H1 (cell line): ENCODE measurements around the gene UXT. TPM values are rescaled to one million over a fixed set of nuclear protein-coding genes. Genes with fewer than 3 reads are reported as not detected.

Experiments used
- CBX8 ChIP-seq: fragments of 300-800, 300-1000 bp; sonication (generic); IDR thresholded peaks from 2 replicates; pipeline ENCODE4 v1.7.1; 2016; ENCODE audit warnings: low read depth, low read length, borderline replicate concordance
- CHD1 ChIP-seq: IDR thresholded peaks from 2 replicates; pipeline ENCODE4 v1.6.1; 2012; ENCODE audit warnings: low read depth, low read length, improper control_type of control experiment
- CHD7 ChIP-seq: fragments of 300-600 bp; sonication (generic); IDR thresholded peaks from 2 replicates; pipeline ENCODE4 v1.7.1; 2012; ENCODE audit warnings: low read length, moderate library complexity, mild to moderate bottlenecking, inconsistent platforms; ENCODE audit not compliant: insufficient replicate concordance
- CREB1 ChIP-seq: IDR thresholded peaks from 2 replicates; pipeline ENCODE4 v1.6.1; 2012; ENCODE audit warnings: inconsistent platforms
- CTBP2 ChIP-seq: IDR thresholded peaks from 2 replicates; pipeline ENCODE4 v1.7.0; 2011; ENCODE audit warnings: borderline replicate concordance, mild to moderate bottlenecking, moderate library complexity, mixed read lengths, low read length; ENCODE audit not compliant: insufficient read depth, insufficient read length
- HDAC6 ChIP-seq: IDR thresholded peaks from one replicate; pipeline ENCODE4 v1.7.1; 2012; ENCODE audit warnings: low read depth, mild to moderate bottlenecking, inconsistent platforms, low read length, moderate library complexity
- KDM4A ChIP-seq: IDR thresholded peaks from one replicate; pipeline ENCODE4 v1.7.1; 2012; ENCODE audit warnings: low read depth, mild to moderate bottlenecking, moderate library complexity, low read length, inconsistent platforms; ENCODE audit not compliant: severe bottlenecking
- NANOG ChIP-seq: IDR thresholded peaks from 2 replicates; pipeline ENCODE4 v1.6.1; 2011; ENCODE audit warnings: low read length, low read depth, mild to moderate bottlenecking, inconsistent platforms; ENCODE audit not compliant: insufficient read depth, poor library complexity, severe bottlenecking
- SRF ChIP-seq: IDR thresholded peaks from 2 replicates; pipeline ENCODE4 v1.6.1; 2011; ENCODE audit warnings: mild to moderate bottlenecking, low read depth, low read length, moderate library complexity
- TAF7 ChIP-seq: optimal IDR thresholded peaks from 2 replicates; pipeline ENCODE3; 2011; ENCODE audit warnings: low read depth, mild to moderate bottlenecking, inconsistent platforms, low read length, moderate library complexity, borderline replicate concordance
- YY1 ChIP-seq: IDR thresholded peaks from 2 replicates; pipeline ENCODE4 v1.6.1; 2011; ENCODE audit warnings: low read depth, mild to moderate bottlenecking, low read length
- polyA plus RNA-seq, 7 experiments: library from polyadenylated mRNA; depleted of rRNA in 3 of 7; stranded (reverse) in 5 of 7; unstranded in 2 of 7; fragments of >200 nt in 5 of 7; fragments of 200-250 nt in 2 of 7; gene quantifications; 1 replicate in 5 of 7; 2 replicates in 1 of 7; 4 replicates in 1 of 7; pipeline versions ENCODE4 v1.2.1 to v1.2.3, GENCODE V29; 2011 to 2013; ENCODE audit warnings: missing spikeins in 2 of 7, mixed read lengths in 2 of 7
- total RNA-seq: library from RNA; stranded (reverse); fragmentation: NEBNext Ultra II Directional; extraction: Animal tissue kit (Norgen Biotek cat#: 25700); gene quantifications from 2 replicates; pipeline ENCODE4 v1.2.1, GENCODE V29; 2021

The UXT gene
- total and polyA plus RNA-seq, 2 of the 8 experiments (the other 6 are each of a cell fraction or from before 2014, with no cell fraction given): 69.4 to 116 TPM

- TF ChIP-seq CHD7 (no peak), NANOG (no peak), CTBP2 (no peak), CHD1 (no peak), CREB1 (no peak), CBX8 (no peak), KDM4A (no peak), SRF (no peak), YY1 (no peak), TAF7 (no peak), HDAC6 (no peak)
Observed at GRCh38 chrX:47704736-47705135, 45.8 kb upstream of the UXT start (continued).
